Kidney (tissue), 14 donors: ENCODE data around the gene TELO2. TPM values are rescaled to one million over a fixed set of nuclear protein-coding genes. Genes with fewer than 3 reads are reported as not detected.

ENCODE experiments used
- DNase-seq, 5 donors: peaks; one replicate each; pipeline ENCODE4 v3.0.0-alpha.2; 2013 to 2020
- FAIRE-seq: peaks from 2 replicates; lab custom pipeline; 2012; peaks lifted over from hg19 to GRCh38; lab: Jason Lieb, UNC
- H3K27ac ChIP-seq, 2 donors: one replicate each; pipeline ENCODE4 v1.7.0; 2013; ENCODE audit warnings: low read depth in 2 of 2, low read length in 2 of 2, inconsistent platforms in 1 of 2
- H3K27me3 ChIP-seq: one replicate; pipeline ENCODE4 v1.7.1; 2013; ENCODE audit warnings: low read length, inconsistent platforms; ENCODE audit not compliant: control insufficient read depth, insufficient read depth
- H3K36me3 ChIP-seq, 3 donors: one replicate each; pipeline versions ENCODE4 v1.7.0 to v1.7.1; 2013; ENCODE audit warnings: low read length in 3 of 3, control low read depth in 1 of 3, inconsistent platforms in 1 of 3; ENCODE audit not compliant: insufficient read depth in 3 of 3, control insufficient read depth in 2 of 3
- H3K4me1 ChIP-seq, 3 donors: one replicate each; pipeline versions ENCODE4 v1.7.0 to v1.7.1; 2013; ENCODE audit warnings: low read length in 3 of 3, inconsistent platforms in 1 of 3, low read depth in 1 of 3; ENCODE audit not compliant: control insufficient read depth in 2 of 3, insufficient read depth in 2 of 3
- H3K4me3 ChIP-seq, 3 donors: one replicate each; pipeline versions ENCODE4 v1.7.0 to v1.8.1; 2013; ENCODE audit warnings: low read length in 3 of 3, control low read depth in 1 of 3, inconsistent platforms in 1 of 3
- H3K9ac ChIP-seq, 3 donors: one replicate each; pipeline versions ENCODE4 v1.7.0 to v1.7.1; 2013; ENCODE audit warnings: low read length in 3 of 3, control low read depth in 1 of 3, inconsistent platforms in 1 of 3
- H3K9me3 ChIP-seq, 3 donors: one replicate each; pipeline versions ENCODE4 v1.7.0 to v1.7.1; 2013; ENCODE audit warnings: low read length in 3 of 3, control low read depth in 1 of 3, inconsistent platforms in 1 of 3; ENCODE audit not compliant: control insufficient read depth in 2 of 3, insufficient read depth in 1 of 3
- intact Hi-C: fragments of 100-400 bp; cut with DNase I; formaldehyde crosslinking; loops from one replicate; pipeline ENCODE4 v1.11.1; 2022
- polyA plus RNA-seq: library from polyadenylated mRNA; stranded (reverse); fragments of 350-450 nt; fragmentation: Illumina TruSeq; extraction: RNeasy Lipid Tissue Mini Kit (QIAGEN cat#74804); gene quantifications from one replicate; pipeline ENCODE4 v1.2.3, GENCODE V29; 2014; ENCODE audit warnings: low read depth, low replicate concordance; ENCODE audit not compliant: insufficient read depth
- total RNA-seq: library from RNA; stranded (reverse); fragmentation: NEBNext Ultra II Directional; extraction: Animal tissue kit (Norgen Biotek cat#: 25700); gene quantifications from one replicate; pipeline ENCODE4 v1.2.1, GENCODE V29; 2021
- TF ChIP-seq, protein P1 (sequence below): IDR thresholded peaks from 3 replicates; pipeline ENCODE4 v1.5.1; 2012; ENCODE audit warnings: mild to moderate bottlenecking, moderate library complexity, borderline replicate concordance; ENCODE audit not compliant: insufficient read depth; ENCODE audit errors: extremely low read depth
- donor health status: control.
- donor health status: control.
- donor health status: control.
- donor health status: control.
- donor health status: control.
- donor health status: DM: yes; HTN: yes; CAD: no.
- donor health status: Normal renal cell carcinoma (clear cell type).

Gene TELO2
- total and polyA plus RNA-seq, 2 donors from 2014 or later: 27.7 to 37.4 TPM

DNA sequence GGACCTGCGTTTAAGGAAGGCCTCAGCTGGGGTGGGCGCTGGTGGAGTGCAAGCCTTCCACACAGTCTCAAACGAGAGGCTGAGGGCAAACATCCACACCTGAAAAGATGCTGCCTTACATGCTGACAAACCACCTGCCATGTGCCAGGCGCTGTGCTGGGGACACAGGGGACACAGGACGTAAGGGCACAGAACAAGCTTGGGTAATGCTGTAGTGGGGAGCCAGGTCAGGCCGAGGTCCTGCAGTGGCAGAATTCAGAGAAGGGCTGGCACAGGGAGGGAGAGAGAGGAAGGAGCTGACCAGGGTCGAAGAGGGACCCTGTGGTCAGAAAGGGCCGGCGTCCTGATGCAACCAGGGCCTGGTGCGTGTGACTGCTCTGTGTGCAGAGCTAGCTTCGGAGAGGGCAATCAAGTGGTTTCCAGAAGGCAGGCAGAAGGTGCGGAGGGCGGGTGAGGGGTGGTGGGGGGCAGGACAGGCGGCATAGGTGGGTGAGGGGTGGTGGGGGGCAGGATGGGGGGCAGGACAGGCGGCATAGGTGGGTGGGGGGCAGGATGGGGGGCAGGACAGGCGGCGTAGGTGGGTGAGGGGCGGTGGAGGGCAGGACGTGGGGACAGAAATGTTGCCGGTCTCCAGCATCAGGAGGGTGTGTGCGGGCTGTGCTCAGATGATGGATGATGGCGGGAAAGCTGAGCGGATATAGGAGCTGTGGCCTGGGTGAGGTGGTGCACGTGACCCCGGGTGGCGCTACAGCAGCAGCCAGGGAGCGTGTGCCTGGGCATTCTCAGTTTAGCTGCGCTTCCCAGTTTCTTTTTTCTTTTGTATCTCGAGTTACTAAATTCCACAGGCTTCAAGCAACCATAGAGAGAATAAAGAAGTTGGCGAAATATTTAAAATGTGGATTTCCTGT lies 18.8 kb downstream of the TELO2 start:
- H3K36me3 ChIP-seq: peaks cover 0 to 3% (median 0%) of the 10 kb centered on the region in 3 donors
- DNase-seq (peak in 3 of 5 donors; percentile 26 to 45 (median 28)), FAIRE-seq (no peak)
- H3K9me3 ChIP-seq: no peaks in the 10 kb centered on the region
- peaks cover 0 to 5% (median 0%) of the 10 kb centered on the region in 3 donors for H3K4me1 ChIP-seq
- no peak overlapping the region for H3K27ac ChIP-seq
- H3K27me3 ChIP-seq: no peaks in the 10 kb centered on the region
- H3K4me3 ChIP-seq: no peak overlapping the region
- TF ChIP-seq, protein P1, sequence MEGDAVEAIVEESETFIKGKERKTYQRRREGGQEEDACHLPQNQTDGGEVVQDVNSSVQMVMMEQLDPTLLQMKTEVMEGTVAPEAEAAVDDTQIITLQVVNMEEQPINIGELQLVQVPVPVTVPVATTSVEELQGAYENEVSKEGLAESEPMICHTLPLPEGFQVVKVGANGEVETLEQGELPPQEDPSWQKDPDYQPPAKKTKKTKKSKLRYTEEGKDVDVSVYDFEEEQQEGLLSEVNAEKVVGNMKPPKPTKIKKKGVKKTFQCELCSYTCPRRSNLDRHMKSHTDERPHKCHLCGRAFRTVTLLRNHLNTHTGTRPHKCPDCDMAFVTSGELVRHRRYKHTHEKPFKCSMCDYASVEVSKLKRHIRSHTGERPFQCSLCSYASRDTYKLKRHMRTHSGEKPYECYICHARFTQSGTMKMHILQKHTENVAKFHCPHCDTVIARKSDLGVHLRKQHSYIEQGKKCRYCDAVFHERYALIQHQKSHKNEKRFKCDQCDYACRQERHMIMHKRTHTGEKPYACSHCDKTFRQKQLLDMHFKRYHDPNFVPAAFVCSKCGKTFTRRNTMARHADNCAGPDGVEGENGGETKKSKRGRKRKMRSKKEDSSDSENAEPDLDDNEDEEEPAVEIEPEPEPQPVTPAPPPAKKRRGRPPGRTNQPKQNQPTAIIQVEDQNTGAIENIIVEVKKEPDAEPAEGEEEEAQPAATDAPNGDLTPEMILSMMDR: no peak
- intact Hi-C loops: no loop called here
- no peak overlapping the region for H3K9ac ChIP-seq

DNA sequence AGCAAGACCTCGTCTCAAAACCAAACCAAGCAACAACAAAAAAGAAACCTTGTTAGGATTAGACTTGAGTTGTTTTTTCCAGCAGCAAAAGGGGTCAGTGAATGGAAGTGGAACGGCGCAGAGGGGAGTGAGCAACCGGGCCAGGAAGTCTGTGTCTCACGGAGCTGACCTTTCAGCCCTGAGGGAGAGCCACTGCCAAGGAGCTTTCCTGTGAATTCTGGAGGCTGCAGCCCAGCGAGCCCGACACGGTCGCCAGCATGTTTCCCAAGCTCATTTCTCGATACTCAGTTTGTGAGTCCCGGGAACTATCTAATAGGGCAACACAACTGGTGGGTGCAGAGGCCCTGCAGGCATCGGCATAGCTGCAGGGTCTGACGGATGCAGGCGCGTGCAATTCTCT lies 19.6 kb downstream of the TELO2 start:
- intact Hi-C loops: no loop called here
- TF ChIP-seq, protein P1: no peak
- peak overlapping the region in 1 of 2 donors; percentile 47 for H3K27ac ChIP-seq
- no peaks in the 10 kb centered on the region for H3K9me3 ChIP-seq
- no peaks in the 10 kb centered on the region for H3K27me3 ChIP-seq
- FAIRE-seq: no peak
- no peak overlapping the region for H3K4me3 ChIP-seq
- DNase-seq: no peak
- H3K4me1 ChIP-seq: peaks cover 0 to 5% (median 0%) of the 10 kb centered on the region in 3 donors
- no peak overlapping the region for H3K9ac ChIP-seq
- H3K36me3 ChIP-seq: peaks cover 0 to 3% (median 0%) of the 10 kb centered on the region in 3 donors

DNA sequence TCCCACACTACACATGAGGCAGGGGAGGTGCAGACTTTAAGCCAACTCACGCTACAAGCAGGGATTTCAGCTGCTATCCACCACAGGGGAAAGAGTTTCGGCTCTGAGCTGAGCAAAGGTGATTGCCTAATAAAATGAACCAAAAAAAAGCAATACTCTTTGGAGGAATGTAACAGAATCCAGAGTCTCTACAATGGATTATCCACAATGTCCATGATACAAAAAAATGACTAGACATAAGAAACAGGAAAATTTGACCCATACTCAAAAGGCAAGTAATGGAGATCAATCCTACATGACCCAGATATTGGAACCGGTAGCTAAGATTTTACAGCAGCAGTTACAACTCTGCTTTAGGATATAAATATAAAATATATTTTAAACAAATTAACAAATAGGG lies 21.3 kb downstream of the TELO2 start:
- intact Hi-C loops: no loop called here
- H3K27ac ChIP-seq: no peak overlapping the region
- FAIRE-seq: no peak

More for the DNA sequence above, 21.3 kb downstream of the TELO2 start:
- H3K4me1 ChIP-seq: peaks cover 0 to 3% (median 0%) of the 10 kb centered on the region in 3 donors
- no peaks in the 10 kb centered on the region for H3K9me3 ChIP-seq
- H3K36me3 ChIP-seq: peaks cover 0 to 3% (median 0%) of the 10 kb centered on the region in 3 donors
- H3K9ac ChIP-seq: no peak overlapping the region
- no peak overlapping the region for H3K4me3 ChIP-seq
- TF ChIP-seq, protein P1: no peak
- no peaks in the 10 kb centered on the region for H3K27me3 ChIP-seq
- DNase-seq: no peak
